Vagina (tissue), 2 donors: Measurements from ENCODE around the gene ARMH1.

Source experiments
- CTCF ChIP-seq, 3 experiments: fragments of 450-650 bp in 2 of 3; fragments of 200-600 bp in 1 of 3; sonication (generic) in 1 of 3; IDR thresholded peaks; one replicate each; pipeline ENCODE4 v1.5.1; 2017 to 2019; ENCODE audit warnings: antibody characterized with exemption in 3 of 3, mild to moderate bottlenecking in 2 of 3, moderate library complexity in 2 of 3
- POLR2A ChIP-seq, 2 donors: fragments of 450-650 bp; IDR thresholded peaks; one replicate each; pipeline ENCODE4 v1.6.1; 2017; ENCODE audit warnings: antibody characterized with exemption in 2 of 2, mild to moderate bottlenecking in 2 of 2, moderate library complexity in 2 of 2
- POLR2AphosphoS5 ChIP-seq, 2 donors: sonication (generic); formaldehyde crosslinking; IDR thresholded peaks; one replicate each; pipeline ENCODE4 v1.9.0; 2017; ENCODE audit warnings: antibody characterized with exemption in 2 of 2, mild to moderate bottlenecking in 2 of 2, low read depth in 1 of 2; ENCODE audit not compliant: insufficient read depth in 1 of 2

GRCh38 chr1:44719318-44719717 lies 44.8 kb downstream of the ARMH1 start:
- TF ChIP-seq CTCF (IDR thresholded peaks at IDR 0.05) (no peak), POLR2A (IDR thresholded peaks at IDR 0.05) (no peak), POLR2AphosphoS5 (IDR thresholded peaks at IDR 0.05; ENCODE audit: insufficient read depth in 1 of 2, low read depth in 1 of 2) (no peak)
